ENCODE data around the gene HYAL2.

The HYAL2 gene

DNA sequence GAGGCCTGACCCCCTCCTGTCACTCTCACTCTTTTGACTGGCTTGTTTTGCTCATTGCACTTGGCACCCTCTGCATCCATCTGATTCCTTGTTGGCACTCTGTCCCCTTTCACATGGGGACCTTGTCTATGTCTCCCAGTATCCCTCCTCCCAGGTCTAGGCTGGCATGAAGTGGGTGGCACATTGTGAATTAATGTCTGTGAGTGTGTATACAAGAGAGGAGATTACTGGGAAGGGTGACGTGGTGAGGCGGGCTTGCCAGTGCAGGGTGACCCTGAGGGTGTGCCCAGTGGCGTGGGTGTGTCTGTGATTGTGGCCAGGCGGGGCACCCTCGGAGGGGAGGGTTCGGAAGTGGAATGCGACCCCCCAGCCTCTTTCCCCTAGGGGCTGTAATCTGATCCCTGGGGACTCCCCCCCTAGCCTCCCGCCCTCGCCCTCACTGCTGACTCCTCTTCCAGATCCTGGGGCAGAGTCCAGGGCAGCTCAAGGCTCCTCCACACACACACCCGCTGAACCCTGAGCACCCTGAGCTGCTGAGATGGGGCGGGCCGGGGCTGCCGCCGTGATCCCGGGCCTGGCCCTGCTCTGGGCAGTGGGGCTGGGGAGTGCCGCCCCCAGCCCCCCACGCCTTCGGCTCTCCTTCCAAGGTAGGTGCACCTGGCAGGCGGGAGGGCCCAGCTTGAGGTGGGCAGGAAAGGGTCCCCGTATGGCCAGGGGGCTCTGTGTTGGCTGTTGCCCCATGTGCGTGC is 53.7 kb downstream of the HYAL2 start, which contains the start of gene SEMA3B:
SEMA3B (plus strand) TSS at position 445 of the 749 bp plus-strand sequence; CDS start at position 539, 94 bp downstream.
- H2AFZ ChIP-seq (ENCODE audit: low read depth), result no peak within 1 kb of the TSS
- peaks cover 20% of the 10 kb centered on the region; the same call in 1 of the 2 replicates for H3K27me3 ChIP-seq (ENCODE audit: insufficient read depth, low read depth)
- TF ChIP-seq CTCF (conservative IDR thresholded peaks at IDR 0.05; ENCODE audit: low read depth, low read length), result no peak
- no peaks in the 10 kb centered on the region for H4K20me1 ChIP-seq (ENCODE audit: insufficient read depth)
- no peak within 1 kb of the TSS for H3K9ac ChIP-seq
- no peak within 1 kb of the TSS for H3K4me2 ChIP-seq
- no peak within 1 kb of the TSS for H3K4me3 ChIP-seq (IDR thresholded peaks at IDR 0.05; ENCODE audit: insufficient read depth, low read depth, low read length)
- H3K36me3 ChIP-seq (ENCODE audit: insufficient read depth), result no peaks in the 10 kb centered on the region
- no peaks in the 10 kb centered on the region for H3K79me2 ChIP-seq (ENCODE audit: insufficient read depth, low read depth)
- no peaks in the 10 kb centered on the region for H3K4me1 ChIP-seq (ENCODE audit: low read depth, poor library complexity, severe bottlenecking)
- no peak within 1 kb of the TSS for H3K27ac ChIP-seq

DNA sequence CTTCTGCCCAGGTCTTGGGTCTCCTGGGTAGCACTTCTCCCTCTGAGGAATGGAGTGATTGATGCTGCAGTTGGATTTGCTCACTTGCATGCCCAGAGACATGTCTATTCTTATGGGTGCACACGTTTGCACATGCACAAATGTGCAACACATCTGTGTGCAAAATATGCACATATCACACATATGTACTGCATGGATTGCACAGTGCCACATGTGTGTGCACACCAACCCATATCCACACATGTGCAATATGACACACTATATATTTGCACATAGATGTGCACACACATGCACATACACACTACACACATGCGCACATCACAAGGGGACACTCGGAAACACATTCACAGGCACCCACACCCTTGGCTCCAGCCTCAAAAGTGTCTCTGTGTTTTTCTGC is 54.3 kb downstream of the HYAL2 start:
- Histone ChIP-seq H3K27me3 (ENCODE audit: insufficient read depth, low read depth) (peaks cover 18% of the 10 kb centered on the region; the same call in 1 of the 2 replicates), H3K27ac (no peak overlapping the region), H3K4me3 (IDR thresholded peaks at IDR 0.05; ENCODE audit: insufficient read depth, low read depth, low read length) (no peak overlapping the region), H3K79me2 (ENCODE audit: insufficient read depth, low read depth) (no peaks in the 10 kb centered on the region), H2AFZ (ENCODE audit: low read depth) (no peak overlapping the region), H3K4me1 (ENCODE audit: low read depth, poor library complexity, severe bottlenecking) (no peaks in the 10 kb centered on the region), H3K4me2 (no peak overlapping the region), H3K36me3 (ENCODE audit: insufficient read depth) (no peaks in the 10 kb centered on the region), H3K9ac (no peak overlapping the region), H4K20me1 (ENCODE audit: insufficient read depth) (no peaks in the 10 kb centered on the region)
- TF ChIP-seq CTCF (conservative IDR thresholded peaks at IDR 0.05; ENCODE audit: low read depth, low read length), result no peak
